ENCODE results near the gene FAM81B.

FAM81B gene

GRCh38 chr5:95401626-95402025, 10.5 kb downstream of the FAM81B start:
- Histone ChIP-seq H3K4me2 (ENCODE audit: low read length) (no peak overlapping the region), H3K9me3 (ENCODE audit: low read length) (no peaks in the 10 kb centered on the region), H3K4me1 (ENCODE audit: insufficient read depth, low read length, severe bottlenecking) (no peaks in the 10 kb centered on the region), H2AFZ (ENCODE audit: low read length) (no peak overlapping the region), H3K27ac (ENCODE audit: low read depth, low read length, poor library complexity, severe bottlenecking) (no peak overlapping the region), H3K36me3 (ENCODE audit: insufficient read depth, low read length) (no peaks in the 10 kb centered on the region), H4K20me1 (ENCODE audit: insufficient read depth, low read length) (no peaks in the 10 kb centered on the region), H3K4me3 (ENCODE audit: low read depth, low read length, poor library complexity, severe bottlenecking) (no peak overlapping the region), H3K79me2 (ENCODE audit: insufficient read depth, low read length) (no peaks in the 10 kb centered on the region), H3K9ac (ENCODE audit: low read length) (no peak overlapping the region), H3K27me3 (ENCODE audit: insufficient read depth, low read length) (no peaks in the 10 kb centered on the region), H3K9me2 (ENCODE audit: low read depth, low read length) (no peaks in the 10 kb centered on the region), H3F3A (ENCODE audit: insufficient read depth, low read length) (no peaks in the 10 kb centered on the region)
- TF ChIP-seq, protein P1, sequence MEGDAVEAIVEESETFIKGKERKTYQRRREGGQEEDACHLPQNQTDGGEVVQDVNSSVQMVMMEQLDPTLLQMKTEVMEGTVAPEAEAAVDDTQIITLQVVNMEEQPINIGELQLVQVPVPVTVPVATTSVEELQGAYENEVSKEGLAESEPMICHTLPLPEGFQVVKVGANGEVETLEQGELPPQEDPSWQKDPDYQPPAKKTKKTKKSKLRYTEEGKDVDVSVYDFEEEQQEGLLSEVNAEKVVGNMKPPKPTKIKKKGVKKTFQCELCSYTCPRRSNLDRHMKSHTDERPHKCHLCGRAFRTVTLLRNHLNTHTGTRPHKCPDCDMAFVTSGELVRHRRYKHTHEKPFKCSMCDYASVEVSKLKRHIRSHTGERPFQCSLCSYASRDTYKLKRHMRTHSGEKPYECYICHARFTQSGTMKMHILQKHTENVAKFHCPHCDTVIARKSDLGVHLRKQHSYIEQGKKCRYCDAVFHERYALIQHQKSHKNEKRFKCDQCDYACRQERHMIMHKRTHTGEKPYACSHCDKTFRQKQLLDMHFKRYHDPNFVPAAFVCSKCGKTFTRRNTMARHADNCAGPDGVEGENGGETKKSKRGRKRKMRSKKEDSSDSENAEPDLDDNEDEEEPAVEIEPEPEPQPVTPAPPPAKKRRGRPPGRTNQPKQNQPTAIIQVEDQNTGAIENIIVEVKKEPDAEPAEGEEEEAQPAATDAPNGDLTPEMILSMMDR (IDR thresholded peaks at IDR 0.05; ENCODE audit: low read length), result no peak
- TF ChIP-seq EZH2 (IDR thresholded peaks at IDR 0.05; ENCODE audit: borderline replicate concordance, low read length), result no peak

DNA sequence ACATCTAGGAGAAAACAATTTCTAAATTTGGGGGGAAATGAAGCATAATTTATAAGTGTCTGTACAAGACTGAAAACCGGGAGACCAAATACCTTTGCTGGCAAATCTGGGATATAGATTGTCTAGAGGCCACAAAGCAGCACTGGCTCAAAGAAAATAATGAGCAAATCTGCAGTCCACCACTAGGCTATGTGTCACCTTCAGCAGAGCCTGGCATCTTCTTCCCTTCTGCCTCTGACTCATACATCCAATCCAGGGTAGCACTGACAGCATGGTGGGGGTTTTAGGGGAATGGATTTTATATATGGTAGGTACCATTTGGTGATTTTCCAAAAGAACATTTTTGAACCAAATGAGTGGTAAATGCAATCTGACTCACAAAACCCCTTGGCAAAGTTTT, 12.8 kb downstream of the FAM81B start:
- H3F3A ChIP-seq (ENCODE audit: insufficient read depth, low read length), result no peaks in the 10 kb centered on the region
- TF ChIP-seq, protein P1 (IDR thresholded peaks at IDR 0.05; ENCODE audit: low read length), result no peak
- TF ChIP-seq EZH2 (IDR thresholded peaks at IDR 0.05; ENCODE audit: borderline replicate concordance, low read length), result no peak
- no peaks in the 10 kb centered on the region for H3K4me1 ChIP-seq (ENCODE audit: insufficient read depth, low read length, severe bottlenecking)
- no peak overlapping the region for H3K9ac ChIP-seq (ENCODE audit: low read length)
- no peak overlapping the region for H2AFZ ChIP-seq (ENCODE audit: low read length)
- no peak overlapping the region for H3K4me3 ChIP-seq (ENCODE audit: low read depth, low read length, poor library complexity, severe bottlenecking)
- no peaks in the 10 kb centered on the region for H3K79me2 ChIP-seq (ENCODE audit: insufficient read depth, low read length)
- no peak overlapping the region for H3K4me2 ChIP-seq (ENCODE audit: low read length)
- no peaks in the 10 kb centered on the region for H3K9me3 ChIP-seq (ENCODE audit: low read length)
- H3K36me3 ChIP-seq (ENCODE audit: insufficient read depth, low read length), result no peaks in the 10 kb centered on the region
- no peaks in the 10 kb centered on the region for H4K20me1 ChIP-seq (ENCODE audit: insufficient read depth, low read length)
- no peaks in the 10 kb centered on the region for H3K27me3 ChIP-seq (ENCODE audit: insufficient read depth, low read length)
- H3K27ac ChIP-seq (ENCODE audit: low read depth, low read length, poor library complexity, severe bottlenecking), result no peak overlapping the region
- no peaks in the 10 kb centered on the region for H3K9me2 ChIP-seq (ENCODE audit: low read depth, low read length)

GRCh38 chr5:95406426-95407090, 15.4 kb downstream of the FAM81B start:
- Histone ChIP-seq H2AFZ (ENCODE audit: low read length) (no peak overlapping the region), H3K9me2 (ENCODE audit: low read depth, low read length) (no peaks in the 10 kb centered on the region), H3K9me3 (ENCODE audit: low read length) (no peaks in the 10 kb centered on the region), H3K27ac (ENCODE audit: low read depth, low read length, poor library complexity, severe bottlenecking) (no peak overlapping the region), H3K9ac (ENCODE audit: low read length) (no peak overlapping the region), H3K4me3 (ENCODE audit: low read depth, low read length, poor library complexity, severe bottlenecking) (no peak overlapping the region), H3K4me2 (ENCODE audit: low read length) (no peak overlapping the region), H3F3A (ENCODE audit: insufficient read depth, low read length) (no peaks in the 10 kb centered on the region), H3K36me3 (ENCODE audit: insufficient read depth, low read length) (no peaks in the 10 kb centered on the region), H3K27me3 (ENCODE audit: insufficient read depth, low read length) (no peaks in the 10 kb centered on the region), H3K79me2 (ENCODE audit: insufficient read depth, low read length) (no peaks in the 10 kb centered on the region), H4K20me1 (ENCODE audit: insufficient read depth, low read length) (no peaks in the 10 kb centered on the region), H3K4me1 (ENCODE audit: insufficient read depth, low read length, severe bottlenecking) (no peaks in the 10 kb centered on the region)
- no peak for TF ChIP-seq EZH2 (IDR thresholded peaks at IDR 0.05; ENCODE audit: borderline replicate concordance, low read length)
- TF ChIP-seq, protein P1 (IDR thresholded peaks at IDR 0.05; ENCODE audit: low read length), result no peak
